Measurements from ENCODE around the gene PRIMA1.

The PRIMA1 gene

GRCh38 chr14:93793555-93794324, 5.5 kb upstream of the PRIMA1 start:
- no peak for DNase-seq

DNA sequence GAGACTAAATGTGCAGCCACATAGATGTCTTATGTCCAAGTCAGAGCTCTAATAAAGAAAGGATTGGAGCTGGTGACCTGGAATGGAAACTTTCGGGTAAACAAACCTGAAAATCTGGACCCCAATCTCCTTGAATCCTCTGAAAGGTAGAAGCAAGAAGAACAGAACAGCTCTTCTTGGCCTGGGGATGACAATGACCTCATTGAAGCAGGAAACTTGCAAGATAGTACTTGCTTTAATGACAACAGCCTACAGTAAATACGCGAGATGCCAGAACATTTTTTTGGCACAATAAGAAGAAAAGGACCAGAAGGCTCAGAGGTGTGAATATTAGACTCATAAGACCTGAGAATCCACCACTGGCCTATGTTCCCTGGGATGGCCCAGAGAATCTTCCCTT, 4.1 kb upstream of the PRIMA1 start:
- DNase-seq: no peak

- DNase-seq: no peak
Observed at GRCh38 chr14:93790966-93791365, 2.7 kb upstream of the PRIMA1 start.

- no peak for DNase-seq
Observed at GRCh38 chr14:93789228-93790130, 1.2 kb upstream of the PRIMA1 start.

- no peak for DNase-seq
Observed at GRCh38 chr14:93788543-93789227, 400 bp upstream of the PRIMA1 start.

DNA sequence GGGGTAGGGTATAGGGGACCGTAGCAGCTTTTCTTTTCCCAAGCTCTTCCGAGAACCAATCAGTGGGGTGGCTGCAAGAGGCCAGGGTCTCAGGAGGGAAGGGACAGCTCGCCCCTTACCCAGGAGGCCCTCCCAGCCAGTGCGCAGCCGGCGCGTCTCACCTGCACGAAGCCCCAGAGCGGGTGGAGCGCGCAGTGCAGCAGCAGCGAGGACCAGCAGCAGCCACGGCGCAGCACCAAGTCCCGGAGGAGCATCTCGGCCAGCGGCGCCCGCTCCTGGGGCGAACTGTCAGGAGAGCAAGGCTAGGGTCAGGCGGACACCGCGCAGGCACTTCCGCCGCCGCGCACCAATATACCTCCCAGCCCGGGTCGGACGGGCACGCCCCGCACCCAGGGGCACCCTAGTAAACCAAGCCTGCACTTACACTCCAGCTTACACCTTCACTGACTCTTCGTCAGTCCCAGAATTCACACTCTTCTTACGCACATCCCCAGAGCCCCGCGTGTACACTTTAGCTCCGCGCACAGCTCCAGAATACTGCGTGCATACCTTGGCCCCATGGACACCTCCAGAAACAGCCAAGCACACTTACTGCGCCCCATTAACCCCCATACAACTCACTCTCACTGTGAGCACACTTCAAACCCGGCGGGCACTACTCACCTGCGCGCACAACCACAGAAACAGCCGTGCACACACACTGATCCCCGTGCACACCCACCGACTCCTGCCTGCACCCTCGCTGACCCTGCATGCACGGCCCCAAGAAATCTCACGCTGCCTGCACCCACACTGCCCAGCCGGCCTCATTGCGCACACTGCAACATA, 606 bp downstream of the PRIMA1 start:
- DNase-seq: no peak

DNA sequence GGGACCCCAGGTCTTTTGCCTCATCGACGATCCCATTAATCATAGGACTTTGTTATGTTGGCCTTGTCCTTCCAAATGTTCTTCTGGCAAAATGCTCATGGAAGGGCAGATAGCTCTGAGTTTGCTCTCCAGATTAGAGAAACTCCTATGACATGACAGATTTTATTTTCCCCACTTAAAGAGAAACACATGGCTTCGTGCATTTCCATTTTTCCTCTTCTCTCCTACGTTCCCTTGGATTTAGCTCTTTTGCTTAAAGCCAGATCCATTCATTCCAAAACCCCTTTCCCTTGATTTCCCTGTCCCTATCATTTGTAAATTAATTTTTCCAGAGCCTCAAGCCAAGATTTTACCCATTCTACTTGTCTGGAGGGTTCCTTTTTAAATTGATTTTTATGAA, 2.9 kb downstream of the PRIMA1 start:
- DNase-seq: no peak

DNA sequence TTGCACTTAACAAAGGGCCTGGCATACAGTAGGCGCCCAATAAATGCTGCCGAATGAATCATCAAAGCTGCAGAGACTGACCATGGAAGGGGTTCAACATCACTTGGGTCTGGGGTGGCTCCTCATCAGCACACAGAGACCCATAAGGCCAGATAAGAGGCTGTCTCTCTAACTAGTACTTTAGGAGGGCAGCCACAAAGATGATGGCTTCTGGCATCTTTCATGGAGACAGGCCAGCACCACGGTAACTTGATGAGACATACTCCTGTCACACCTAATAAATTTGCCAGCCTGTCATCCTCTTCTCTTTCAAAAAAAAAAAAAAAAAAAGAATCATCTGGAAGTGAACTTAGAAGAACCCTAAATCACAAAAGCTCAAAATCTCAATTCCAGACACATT, 3.4 kb downstream of the PRIMA1 start:
- DNase-seq: no peak

DNA sequence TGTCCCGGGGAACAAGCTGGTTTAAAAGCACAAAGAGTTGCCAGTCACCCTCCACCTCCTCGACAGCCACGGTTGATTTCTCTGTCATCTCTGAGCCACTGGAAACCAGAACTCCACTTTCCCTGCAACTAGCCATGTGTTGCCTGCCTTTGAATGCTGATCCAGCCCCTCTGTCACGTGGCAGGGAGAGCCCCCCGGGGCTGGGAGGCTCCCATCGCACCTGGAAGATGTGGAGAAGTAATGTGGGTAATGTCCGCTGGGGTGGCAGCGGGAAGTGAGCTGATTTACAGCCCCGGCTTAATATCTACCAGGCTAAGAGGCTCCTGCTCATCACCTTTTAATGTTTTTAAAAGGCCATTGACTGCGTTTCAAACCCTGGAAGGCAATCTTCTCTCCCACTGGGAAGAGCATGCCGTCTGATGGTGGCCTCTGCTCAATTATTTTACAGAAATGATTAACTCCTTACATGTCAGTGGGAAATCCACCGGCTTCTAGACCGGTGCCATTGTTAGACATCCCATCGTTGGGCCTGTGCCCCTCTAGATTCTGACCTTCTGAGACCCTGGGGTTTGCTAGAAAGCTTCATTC, 7.4 kb downstream of the PRIMA1 start:
- DNase-seq: no peak

DNA sequence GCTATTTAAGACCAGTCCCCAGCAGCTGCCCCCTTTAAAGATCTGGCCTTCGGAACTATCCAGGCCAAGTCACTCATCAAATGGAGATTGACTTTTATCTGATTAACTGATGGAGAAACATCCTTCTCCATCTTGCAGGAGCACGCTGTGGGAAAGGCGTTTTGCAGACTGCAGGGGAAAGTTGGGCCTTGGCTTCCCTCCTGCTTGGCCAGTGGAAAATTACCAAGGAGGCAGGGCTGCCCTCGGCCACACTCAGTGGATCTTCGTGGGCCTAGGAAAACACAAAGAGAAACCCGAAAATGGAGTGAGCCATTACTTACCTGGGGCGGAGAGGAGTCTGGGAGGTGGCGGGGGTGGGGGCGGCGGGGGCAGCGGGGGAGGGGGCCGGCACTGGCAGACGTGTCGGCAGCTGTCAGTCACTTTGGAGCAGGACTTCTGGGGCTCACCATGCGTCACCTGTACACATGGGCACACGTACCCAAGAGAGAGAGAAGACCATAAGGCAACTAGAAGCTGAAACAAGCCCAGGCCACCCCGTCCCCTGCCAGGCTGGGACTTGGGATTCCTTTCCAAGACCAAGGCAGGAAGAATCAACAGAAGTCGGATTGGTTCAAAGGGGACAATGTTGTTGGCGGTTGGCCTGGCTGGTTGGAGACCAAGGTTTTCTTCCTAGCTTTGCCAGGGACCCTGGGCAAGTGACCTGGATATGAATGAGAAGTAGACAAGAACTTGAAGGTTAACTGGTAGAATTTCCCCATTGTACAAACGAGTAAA, 9.2 kb downstream of the PRIMA1 start:
- DNase-seq: no peak

- DNase-seq: no peak
Observed at GRCh38 chr14:93778453-93778852, 9.8 kb downstream of the PRIMA1 start.

- no peak for DNase-seq
Observed at GRCh38 chr14:93775744-93776143, 12.5 kb downstream of the PRIMA1 start.

DNA sequence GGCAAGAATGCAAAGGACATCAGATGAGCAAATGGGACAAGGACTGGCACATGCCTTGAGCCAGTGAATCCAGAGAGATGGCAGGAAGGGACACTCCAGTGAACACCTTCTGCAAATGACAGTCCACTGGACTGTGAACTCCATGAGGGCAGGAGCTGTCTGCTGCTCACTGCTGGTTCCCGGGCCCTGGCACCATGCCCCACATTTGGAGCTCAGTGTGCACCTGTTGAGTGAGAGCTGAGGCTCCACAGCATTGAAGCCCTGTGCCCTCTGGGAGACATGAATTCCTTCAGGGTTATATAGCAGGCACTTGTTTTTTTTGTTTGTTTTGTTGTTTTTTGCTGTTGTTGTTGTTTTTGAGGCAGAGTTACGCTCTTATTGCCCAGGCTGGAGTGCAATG, 13.1 kb downstream of the PRIMA1 start:
- DNase-seq: no peak

DNA sequence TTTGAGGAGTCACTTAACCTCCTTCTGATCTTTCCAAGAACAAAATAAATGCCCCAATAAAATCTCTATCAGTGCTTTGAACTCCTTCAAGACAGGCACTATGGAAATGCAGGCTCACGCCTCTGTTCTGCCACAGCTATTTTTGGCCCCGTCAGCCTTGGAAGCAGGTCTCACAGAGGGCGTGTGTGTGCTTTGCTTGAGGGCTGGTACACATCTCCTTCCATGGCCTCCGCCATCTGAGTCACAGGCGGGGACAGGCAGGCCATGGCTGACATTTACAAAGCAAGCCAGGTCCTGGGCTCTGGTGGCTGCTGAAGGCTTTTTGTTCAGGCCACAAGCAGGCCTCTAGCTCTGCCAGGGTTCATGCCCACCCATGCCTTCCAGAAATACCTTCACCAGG, 16.0 kb downstream of the PRIMA1 start:
- DNase-seq: no peak

DNA sequence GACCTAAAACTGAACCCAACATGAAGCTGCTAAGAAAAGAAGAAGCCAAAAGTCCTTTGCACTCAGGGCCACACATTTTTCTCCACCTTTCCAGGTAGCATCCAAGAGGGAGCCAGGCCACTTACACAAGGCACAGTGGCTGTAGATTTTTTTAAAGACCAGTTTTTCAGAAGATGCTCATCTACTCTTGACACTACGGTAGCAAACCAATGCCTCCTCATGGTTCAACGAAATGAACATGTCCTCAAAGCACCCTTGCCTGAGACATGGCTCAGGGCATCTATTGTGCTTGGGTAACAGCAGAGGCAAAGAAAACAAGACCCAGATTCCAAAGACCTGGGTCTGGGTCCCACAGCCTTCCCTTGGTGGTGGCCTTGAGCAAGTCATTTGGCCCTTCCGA, 22.3 kb downstream of the PRIMA1 start:
- no peak for DNase-seq

DNA sequence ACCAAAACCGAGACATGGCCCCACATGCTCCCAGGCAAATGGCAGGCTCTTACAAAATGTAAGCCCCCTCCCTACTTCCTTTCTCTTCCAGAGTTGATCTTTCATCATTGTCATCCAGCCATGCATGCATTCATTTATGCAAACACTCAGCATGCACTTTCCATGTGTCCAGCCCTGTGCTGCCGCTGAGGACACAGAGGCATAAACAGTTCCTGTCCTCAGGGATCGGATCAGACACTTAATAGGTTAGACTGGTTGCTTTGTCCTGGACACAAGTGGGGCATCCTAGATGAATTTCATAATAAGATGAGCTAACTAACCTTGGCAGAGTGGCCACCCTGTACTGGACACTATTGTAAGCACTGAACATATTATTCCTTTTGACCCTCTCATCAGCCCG, 23.1 kb downstream of the PRIMA1 start:
- no peak for DNase-seq

DNA sequence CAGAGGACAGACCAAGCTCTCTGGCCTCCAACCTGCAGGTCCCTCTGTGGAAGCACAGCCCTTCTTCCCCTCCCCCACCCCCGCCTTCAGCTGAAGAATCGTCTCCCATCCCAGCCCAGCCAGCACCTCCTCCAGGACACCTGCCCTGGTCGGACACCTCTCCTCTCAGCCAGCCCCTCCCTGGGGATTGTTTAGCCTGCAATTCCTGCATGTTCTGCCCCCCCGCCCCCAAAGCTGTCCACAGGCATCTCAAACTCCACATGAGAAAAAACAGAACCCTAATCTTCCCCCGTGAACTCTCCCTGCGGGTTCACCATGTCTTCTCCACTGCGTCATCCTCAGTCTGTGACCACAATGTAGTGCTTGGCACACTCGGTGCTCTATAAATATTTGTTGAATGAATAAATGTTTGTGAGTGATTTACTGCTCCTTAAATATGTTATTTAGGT, 24.1 kb downstream of the PRIMA1 start:
- DNase-seq: no peak

DNA sequence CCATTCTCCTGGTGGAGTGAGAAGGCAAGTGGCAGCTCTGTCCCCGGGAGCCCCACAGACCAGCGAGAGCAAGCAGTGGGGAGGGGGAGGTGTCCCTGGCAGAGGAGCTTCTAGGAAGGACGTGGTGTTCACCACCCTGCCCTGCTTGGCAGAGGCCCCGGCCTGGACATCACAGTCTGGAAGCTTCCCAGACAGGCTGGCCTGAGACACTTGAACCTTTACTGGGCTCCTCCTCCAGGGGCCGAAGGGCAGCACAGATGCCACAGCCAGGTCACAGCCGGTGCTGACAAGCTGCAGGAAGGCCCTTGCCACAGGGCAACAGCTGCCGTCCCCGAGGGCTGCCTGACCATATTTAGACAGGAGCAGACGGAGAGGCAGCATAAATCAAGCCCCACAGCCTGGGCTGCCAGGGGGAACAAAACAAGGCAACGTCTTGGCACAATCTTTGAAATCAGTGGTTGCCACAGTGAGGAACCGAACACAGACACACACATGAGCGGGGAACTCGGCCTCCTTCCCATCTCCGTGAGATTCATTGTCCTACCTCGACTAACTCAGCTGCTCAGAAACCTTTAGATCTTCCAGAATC, 28.5 kb downstream of the PRIMA1 start:
- DNase-seq: no peak

DNA sequence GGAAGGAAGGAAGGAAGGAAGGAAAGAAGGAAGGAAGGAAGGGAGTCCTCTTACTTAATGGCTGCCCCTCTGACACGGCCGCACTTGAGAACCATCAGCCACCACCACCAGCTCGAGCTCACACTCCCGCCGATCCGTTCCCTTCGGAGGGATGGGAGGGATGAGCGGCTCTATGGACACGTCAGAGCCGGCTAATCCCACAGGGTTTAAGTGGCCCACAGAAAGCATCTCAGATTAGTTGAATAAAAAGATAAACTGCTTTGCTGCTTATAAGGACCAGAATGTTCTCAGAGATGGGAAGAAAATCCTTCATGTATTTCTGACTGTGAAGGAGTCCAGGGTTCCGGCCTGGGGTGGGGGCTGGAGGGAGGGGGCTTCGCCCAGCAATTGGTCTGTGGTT, 31.1 kb downstream of the PRIMA1 start:
- no peak for DNase-seq

DNA sequence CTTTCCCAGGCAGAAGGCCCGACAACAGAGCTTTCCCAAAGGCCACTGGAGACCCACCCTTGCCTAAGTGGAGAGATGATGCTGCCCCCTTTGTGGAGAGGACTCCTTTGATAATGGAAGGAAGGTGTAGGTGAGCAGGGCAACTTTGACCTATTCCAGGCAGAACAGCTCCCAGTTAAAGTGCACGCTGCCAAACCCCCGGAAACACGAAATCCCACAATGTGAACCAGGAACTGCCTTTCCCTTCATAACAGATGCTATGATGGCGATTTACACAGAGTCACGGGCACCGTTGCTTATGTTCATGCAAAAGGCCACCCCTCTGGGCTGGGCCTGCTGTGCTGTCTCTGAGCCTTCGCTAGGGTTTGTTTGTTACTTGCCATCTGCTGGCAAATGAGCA, 34.6 kb downstream of the PRIMA1 start:
- DNase-seq: no peak

GRCh38 chr14:93752980-93753561, 35.2 kb downstream of the PRIMA1 start:
- no peak for DNase-seq

Measured in suppressor macrophage treated with lipopolysaccharide for 4 hours (primary cell).